GM23338 (cell line): ENCODE data around the gene IGFBP5.

Source experiments
- EZH2 ChIP-seq: fragments of 200-600 bp; sonication (generic); IDR thresholded peaks from one replicate; pipeline ENCODE4 v1.8.0; 2017; ENCODE audit warnings: antibody characterized with exemption, mild to moderate bottlenecking, low read depth; ENCODE audit not compliant: unreplicated experiment
- EZH2phosphoT487 ChIP-seq: fragments of 200-600 bp; sonication (generic); IDR thresholded peaks from one replicate; pipeline ENCODE4 v1.8.1; 2018; ENCODE audit warnings: antibody characterized with exemption; ENCODE audit not compliant: unreplicated experiment
- JUNB ChIP-seq: IDR thresholded peaks from one replicate; pipeline ENCODE4 v1.6.1; 2016; ENCODE audit warnings: antibody characterized with exemption; ENCODE audit not compliant: unreplicated experiment
- NANOG ChIP-seq: IDR thresholded peaks from 2 replicates; pipeline ENCODE4 v1.6.1; 2016; ENCODE audit warnings: antibody characterized with exemption, borderline replicate concordance
- POLR2AphosphoS5 ChIP-seq: IDR thresholded peaks from 2 replicates; pipeline ENCODE4 v1.6.1; 2016; ENCODE audit warnings: antibody characterized with exemption, low read depth
- STAT1 ChIP-seq: IDR thresholded peaks from one replicate; pipeline ENCODE4 v1.6.1; 2016; ENCODE audit warnings: antibody characterized with exemption; ENCODE audit not compliant: unreplicated experiment
- TF ChIP-seq, protein P1 (sequence below), 2 experiments: fragments of 200-600 bp in 1 of 2; sonication (generic) in 1 of 2; conservative IDR thresholded peaks; 2 replicates each; pipeline versions ENCODE4 v1.5.1 to v1.6.1; 2016 to 2017; ENCODE audit warnings: antibody characterized with exemption in 2 of 2, low read depth in 2 of 2, mild to moderate bottlenecking in 2 of 2, moderate library complexity in 1 of 2

DNA sequence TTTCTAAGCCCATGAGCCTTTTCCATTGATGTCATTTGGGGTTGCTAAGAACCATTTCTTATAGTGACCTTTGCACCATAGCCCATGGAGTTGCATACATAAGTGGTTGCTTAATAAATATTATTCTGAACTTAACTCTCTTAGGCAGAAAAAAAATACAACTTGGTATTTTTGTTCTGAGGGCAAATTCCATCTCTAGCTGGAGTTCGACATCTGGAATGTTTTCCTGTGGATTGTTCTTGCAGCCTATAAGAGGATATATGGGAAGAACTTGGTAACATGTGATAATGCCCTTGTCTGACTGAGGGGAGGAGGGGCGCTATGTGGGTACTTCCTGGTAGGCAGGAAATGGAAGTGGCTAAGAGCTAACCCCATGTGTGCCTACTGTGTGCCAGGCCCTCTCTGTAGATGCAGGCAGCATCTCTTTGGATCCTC, 41.4 kb downstream of the IGFBP5 start:
- no peak for TF ChIP-seq POLR2AphosphoS5
- TF ChIP-seq, protein P1, sequence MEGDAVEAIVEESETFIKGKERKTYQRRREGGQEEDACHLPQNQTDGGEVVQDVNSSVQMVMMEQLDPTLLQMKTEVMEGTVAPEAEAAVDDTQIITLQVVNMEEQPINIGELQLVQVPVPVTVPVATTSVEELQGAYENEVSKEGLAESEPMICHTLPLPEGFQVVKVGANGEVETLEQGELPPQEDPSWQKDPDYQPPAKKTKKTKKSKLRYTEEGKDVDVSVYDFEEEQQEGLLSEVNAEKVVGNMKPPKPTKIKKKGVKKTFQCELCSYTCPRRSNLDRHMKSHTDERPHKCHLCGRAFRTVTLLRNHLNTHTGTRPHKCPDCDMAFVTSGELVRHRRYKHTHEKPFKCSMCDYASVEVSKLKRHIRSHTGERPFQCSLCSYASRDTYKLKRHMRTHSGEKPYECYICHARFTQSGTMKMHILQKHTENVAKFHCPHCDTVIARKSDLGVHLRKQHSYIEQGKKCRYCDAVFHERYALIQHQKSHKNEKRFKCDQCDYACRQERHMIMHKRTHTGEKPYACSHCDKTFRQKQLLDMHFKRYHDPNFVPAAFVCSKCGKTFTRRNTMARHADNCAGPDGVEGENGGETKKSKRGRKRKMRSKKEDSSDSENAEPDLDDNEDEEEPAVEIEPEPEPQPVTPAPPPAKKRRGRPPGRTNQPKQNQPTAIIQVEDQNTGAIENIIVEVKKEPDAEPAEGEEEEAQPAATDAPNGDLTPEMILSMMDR (conservative IDR thresholded peaks at IDR 0.05; ENCODE audit: low read depth in 2 of 2) = no peak
- no peak for TF ChIP-seq JUNB
- TF ChIP-seq EZH2 = no peak
- TF ChIP-seq NANOG = no peak
- no peak for TF ChIP-seq STAT1
- no peak for TF ChIP-seq EZH2phosphoT487
